ENCODE results near the gene FGFBP2.
"Not testable (repeated sequence)": the region's sequence is repeated elsewhere in the genome, so short reads cannot be mapped to it uniquely, and the experiment has no call there.

FGFBP2 gene

GRCh38 chr4:15926486-15926885 is 36.5 kb downstream of the FGFBP2 start:
- DNase-seq, result no peak

DNA sequence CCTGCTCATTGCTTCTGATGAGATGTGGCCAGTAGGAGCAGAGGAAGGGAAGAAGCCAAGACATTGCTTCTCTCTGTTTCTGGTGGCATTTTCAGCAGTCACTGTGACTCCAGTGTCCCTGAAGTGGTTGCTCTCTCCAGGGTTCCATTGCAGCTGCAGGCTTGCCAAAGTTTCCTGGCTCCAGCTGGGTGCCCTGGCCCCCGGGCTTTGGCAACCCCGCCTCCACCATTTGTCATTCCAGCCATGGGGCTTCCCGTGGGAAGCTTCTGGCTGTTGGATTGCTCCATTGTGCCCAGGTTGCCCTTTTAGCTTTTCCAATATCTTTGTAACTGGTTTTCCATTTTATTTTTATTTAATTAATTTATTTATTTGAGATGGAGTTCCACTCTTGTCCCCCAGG is 37.1 kb downstream of the FGFBP2 start:
- no peak for DNase-seq

DNA sequence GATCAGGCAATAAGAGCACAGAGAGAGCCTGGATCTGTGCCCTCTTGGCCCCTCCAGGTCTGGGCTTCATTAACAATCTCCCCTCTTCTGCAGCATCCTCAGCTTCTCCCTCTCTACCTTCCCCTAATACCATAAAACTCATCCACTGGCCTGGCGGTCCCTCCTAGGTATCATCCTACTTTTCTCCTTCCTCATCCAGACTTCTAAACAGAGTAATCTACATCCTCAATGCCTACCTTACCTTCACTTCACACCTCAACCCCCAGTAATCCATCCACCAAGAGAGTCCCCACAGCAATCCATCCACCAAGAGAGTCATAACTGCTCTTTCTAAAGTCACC is 41.4 kb downstream of the FGFBP2 start:
- no peak for DNase-seq

DNA sequence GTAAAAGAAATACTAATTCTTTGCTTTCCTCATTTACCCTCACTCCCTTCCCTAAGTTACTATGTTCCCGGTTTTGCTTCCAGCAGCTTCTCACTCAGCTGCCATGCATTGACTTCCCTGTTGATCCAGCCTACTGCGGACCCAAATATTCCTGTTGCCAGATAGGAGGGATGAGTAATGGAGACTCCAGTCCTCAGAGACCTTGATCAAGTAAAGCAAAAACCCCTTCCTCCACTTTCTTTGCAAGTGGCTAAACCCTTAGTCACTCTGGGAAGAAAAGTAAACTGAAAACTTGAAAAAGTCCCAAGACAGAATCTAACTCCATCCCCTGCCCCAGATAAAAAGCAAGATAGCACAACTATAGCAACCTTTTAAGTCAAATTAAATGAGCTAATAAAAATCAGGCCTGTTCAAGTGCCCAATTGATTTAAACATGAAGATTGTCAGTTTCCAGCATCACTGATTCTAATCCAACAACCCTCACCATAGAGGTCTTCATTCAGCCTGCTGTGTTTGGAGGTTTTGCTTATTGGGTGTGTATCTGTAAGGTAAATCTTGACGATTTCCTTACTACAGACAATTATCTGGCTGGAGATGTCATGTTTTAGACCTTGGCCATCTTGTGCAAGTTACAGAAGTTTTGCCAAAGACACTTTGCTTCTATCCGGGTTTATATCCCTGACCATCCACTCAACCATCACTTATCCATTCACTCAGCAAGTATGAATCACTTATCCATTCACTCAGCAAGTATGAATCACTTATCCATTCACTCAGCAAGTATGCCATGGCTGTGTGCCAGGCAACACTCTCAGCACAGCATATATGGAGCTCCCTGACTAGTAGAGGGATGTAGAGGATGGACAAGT is 42.0 kb downstream of the FGFBP2 start:
- DNase-seq, result peak; percentile 96

DNA sequence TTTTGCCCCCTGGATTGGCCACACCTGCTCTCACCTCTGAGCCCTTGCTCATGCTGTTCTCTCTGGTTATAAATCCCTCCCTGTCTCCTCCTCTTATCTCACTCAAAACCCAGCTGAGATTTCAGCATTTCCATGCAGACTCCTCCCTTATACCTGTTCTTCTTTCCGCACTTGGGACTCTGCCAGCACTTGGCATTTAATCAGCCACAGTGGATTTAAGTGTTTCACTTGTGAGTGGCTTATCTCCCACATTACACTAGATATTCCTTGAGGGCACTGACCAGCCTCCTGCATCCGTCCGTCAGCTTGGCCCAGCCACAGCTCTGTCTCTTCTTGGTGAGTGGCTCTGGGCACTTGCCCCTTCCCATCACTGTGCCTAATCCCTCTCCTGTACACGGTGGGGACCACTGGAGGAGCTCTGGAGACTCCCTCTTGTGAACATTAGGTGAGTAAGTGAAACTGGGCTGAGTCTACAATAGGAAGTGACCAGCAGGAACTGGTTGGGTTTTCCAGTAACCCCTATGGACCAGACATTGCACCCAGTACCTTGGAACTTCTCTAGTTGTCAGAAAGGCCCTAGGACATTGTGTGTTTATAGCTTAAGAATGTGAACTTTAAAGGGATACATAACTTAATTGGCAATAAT is 44.4 kb downstream of the FGFBP2 start:
- DNase-seq, result no peak

DNA sequence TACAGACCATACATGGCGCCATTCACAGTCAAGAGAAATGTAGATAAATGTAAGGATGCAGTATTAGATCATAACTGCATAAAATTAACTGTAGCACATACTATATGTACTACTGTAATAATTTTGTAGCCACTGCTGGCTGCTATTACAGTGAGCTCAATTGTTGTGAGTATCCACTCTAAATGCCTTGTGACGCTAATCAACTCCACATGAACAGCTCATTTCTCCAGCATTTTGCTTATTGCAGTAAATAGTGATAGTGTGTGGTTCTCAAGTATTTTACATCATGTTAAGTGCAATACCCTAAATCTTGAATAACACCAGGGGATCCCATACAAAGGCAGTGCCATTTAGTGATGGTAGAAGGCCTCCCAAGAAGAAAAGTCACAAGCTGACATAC is 45.7 kb downstream of the FGFBP2 start:
- no peak for DNase-seq

DNA sequence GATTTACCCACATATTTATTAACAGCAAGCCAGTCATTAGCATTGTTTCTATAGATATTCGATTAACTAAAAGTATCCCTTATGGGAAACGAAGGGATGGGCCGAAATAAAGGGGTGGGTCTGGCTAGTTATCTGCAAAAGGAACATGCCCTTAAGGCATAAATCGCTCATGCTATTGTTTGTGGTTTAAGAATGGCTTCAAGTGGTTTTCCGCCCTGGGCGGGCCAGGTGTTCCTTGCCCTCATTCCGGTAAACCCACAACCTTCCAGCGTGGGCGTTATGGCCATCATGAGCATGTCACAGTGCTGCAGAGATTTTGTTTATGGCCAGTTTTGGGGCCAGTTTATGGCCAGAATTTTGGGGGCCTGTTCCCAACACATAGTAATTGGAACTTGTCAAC is 46.6 kb downstream of the FGFBP2 start:
- DNase-seq, result not testable (repeated sequence)

- no peak for DNase-seq
These were observed 48.2 kb downstream of the FGFBP2 start for GRCh38 chr4:15914736-15915135.

GRCh38 chr4:15914291-15914690 is 48.7 kb downstream of the FGFBP2 start:
- DNase-seq, result peak; percentile 6

- peak; percentile 89 for DNase-seq
These were observed 49.4 kb downstream of the FGFBP2 start for GRCh38 chr4:15913631-15913970.

- DNase-seq, result peak; percentile 18
These were observed 49.9 kb downstream of the FGFBP2 start for GRCh38 chr4:15912961-15913630.

DNA sequence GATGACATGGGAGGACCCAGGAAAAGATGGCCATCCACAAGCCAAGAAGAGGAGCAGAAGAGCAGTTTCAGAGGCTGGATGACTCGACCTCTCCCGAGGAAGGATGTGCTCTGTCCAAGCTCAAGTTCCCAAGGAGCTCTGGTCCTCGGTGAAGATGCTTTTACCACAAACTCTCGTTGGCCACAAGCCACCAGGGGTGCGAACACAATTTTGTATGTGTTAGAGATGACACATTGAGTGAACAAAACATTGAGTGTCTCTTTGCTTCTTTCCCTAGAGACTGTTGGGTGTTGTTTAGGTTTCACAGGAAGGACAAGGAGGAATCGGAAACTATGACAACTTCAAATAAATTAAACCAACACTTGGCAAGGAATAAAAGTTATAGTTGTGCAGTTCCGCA is 50.7 kb downstream of the FGFBP2 start:
- DNase-seq, result no peak

Data from EL (cell line).